AG04450 (cell line): ENCODE data around the gene SLC25A23. TPM values are rescaled to one million over a fixed set of nuclear protein-coding genes. Genes with fewer than 3 reads are reported as not detected.
"Not testable (repeated sequence)": the region's sequence is repeated elsewhere in the genome, so short reads cannot be mapped to it uniquely, and the experiment has no call there.

Experiments
- CTCF ChIA-PET: fragments of 300-600, 350-600 bp; formaldehyde crosslinking; extraction: SDS; loops from one replicate; lab custom pipeline; 2022; ENCODE audit warnings: antibody characterized with exemption, inconsistent platforms; lab: Charles Lee
- POLR2A ChIA-PET: fragments of 350-600 bp; formaldehyde crosslinking; extraction: SDS; loops from one replicate; lab custom pipeline; 2021; ENCODE audit warnings: antibody characterized with exemption, inconsistent platforms; lab: Yijun Ruan, JAX
- DNase-seq: peaks from one replicate; pipeline ENCODE4 v3.0.0-alpha.2; 2011; ENCODE audit warnings: low read depth, low spot score
- H3K27ac ChIP-seq: one replicate; pipeline ENCODE4 v1.5.1; 2012; ENCODE audit warnings: low read depth, low read length, control low read depth
- H3K27me3 ChIP-seq: one replicate; pipeline ENCODE4 v1.6.0; 2012; ENCODE audit warnings: low read length; ENCODE audit not compliant: control insufficient read depth, insufficient read depth
- H3K4me3 ChIP-seq: 2 replicates; pipeline ENCODE4 v1.5.1; 2011; ENCODE audit warnings: mild to moderate bottlenecking, low read depth, low read length, control low read depth
- H3K9me3 ChIP-seq: 2 replicates; pipeline ENCODE4 v1.5.1; 2012; ENCODE audit warnings: low read length; ENCODE audit not compliant: control insufficient read depth, insufficient read depth
- polyA plus RNA-seq: library from polyadenylated mRNA; depleted of rRNA; stranded (reverse); fragments of >200 nt; gene quantifications from 2 replicates; pipeline ENCODE4 v1.2.3, GENCODE V29; 2011
- TF ChIP-seq, protein P1 (sequence below): IDR thresholded peaks from 2 replicates; pipeline ENCODE4 v1.5.1; 2011; ENCODE audit warnings: low read depth, low read length, control low read depth, inconsistent platforms

SLC25A23 gene
- polyA plus RNA-seq, 1 experiment, result 8.0 TPM

DNA sequence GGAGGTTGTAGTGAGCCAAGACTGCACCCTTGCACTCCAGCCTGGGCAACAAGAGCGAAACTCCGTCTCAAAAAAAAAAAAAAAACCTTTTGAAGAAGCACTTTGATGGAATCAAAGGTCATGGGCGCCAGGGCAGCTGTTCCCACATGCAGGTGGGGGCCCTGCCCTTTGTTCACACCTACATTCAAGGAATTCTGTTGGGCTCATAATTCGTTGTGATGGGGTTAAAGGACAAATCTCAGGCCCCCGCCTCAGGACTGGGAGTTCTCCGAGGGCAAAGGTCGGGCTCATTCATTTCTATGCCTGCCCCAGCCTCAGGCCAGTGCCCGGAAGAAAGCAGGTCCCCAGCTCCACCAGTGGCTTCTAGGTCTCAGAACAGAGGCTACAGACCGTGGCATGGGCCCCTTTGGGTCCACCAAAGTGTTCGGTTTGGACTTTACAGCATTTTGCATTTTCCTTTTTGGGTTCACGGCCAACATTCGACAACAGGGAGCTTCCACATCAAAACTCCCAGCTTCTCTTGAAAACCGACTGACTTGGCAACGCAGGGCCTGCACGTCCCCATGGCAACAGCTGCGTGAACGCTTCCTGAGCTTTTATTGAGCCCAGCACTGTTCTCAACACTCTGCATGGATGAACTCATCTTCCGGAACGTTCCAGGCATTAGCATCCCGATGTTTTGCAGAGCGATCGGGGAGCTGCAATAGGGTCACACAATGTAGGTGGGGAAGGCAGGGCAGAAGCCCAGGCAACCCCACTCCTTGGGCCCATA lies 56.6 kb downstream of the SLC25A23 start:
- H3K27ac ChIP-seq, result no peak overlapping the region
- DNase-seq, result peak; percentile 45
- H3K27me3 ChIP-seq, result no peaks in the 10 kb centered on the region
- POLR2A ChIA-PET, result interaction anchor here (0.6 to 1.1 kb wide), 4 partner anchors 15 to 261 kb away, joined by 3 to 6 read pairs (median 5); partner anchors contain the start of gene KHSRP
- CTCF ChIA-PET, result no interaction called here
- TF ChIP-seq, protein P1, sequence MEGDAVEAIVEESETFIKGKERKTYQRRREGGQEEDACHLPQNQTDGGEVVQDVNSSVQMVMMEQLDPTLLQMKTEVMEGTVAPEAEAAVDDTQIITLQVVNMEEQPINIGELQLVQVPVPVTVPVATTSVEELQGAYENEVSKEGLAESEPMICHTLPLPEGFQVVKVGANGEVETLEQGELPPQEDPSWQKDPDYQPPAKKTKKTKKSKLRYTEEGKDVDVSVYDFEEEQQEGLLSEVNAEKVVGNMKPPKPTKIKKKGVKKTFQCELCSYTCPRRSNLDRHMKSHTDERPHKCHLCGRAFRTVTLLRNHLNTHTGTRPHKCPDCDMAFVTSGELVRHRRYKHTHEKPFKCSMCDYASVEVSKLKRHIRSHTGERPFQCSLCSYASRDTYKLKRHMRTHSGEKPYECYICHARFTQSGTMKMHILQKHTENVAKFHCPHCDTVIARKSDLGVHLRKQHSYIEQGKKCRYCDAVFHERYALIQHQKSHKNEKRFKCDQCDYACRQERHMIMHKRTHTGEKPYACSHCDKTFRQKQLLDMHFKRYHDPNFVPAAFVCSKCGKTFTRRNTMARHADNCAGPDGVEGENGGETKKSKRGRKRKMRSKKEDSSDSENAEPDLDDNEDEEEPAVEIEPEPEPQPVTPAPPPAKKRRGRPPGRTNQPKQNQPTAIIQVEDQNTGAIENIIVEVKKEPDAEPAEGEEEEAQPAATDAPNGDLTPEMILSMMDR, result no peak
- H3K4me3 ChIP-seq, result no peak overlapping the region
- H3K9me3 ChIP-seq, result no peaks in the 10 kb centered on the region

DNA sequence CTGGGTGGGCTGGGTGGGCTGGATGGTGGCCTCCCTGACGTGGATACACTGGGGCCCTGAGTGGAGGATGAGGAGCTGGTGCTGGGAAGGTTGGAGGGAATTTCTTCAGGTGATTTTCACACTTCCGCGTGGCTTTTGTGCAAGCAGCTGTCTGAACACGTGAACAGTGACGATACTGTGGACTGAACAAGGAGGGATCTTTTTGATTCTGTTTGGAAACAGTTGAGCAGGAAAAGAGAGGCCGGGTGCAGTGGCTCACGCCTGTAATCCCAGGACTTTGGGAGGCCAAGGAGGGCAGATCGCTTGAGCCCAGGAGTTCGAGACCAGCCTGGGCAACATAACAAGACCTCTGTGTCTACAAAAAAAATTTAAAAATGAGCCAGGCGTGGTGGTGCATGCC lies 57.5 kb downstream of the SLC25A23 start:
- DNase-seq, result no peak
- TF ChIP-seq, protein P1, result no peak
- Histone ChIP-seq H3K27me3 (no peaks in the 10 kb centered on the region), H3K27ac (no peak overlapping the region), H3K4me3 (no peak overlapping the region), H3K9me3 (no peaks in the 10 kb centered on the region)
- POLR2A ChIA-PET, result no interaction called here
- CTCF ChIA-PET, result no interaction called here

DNA sequence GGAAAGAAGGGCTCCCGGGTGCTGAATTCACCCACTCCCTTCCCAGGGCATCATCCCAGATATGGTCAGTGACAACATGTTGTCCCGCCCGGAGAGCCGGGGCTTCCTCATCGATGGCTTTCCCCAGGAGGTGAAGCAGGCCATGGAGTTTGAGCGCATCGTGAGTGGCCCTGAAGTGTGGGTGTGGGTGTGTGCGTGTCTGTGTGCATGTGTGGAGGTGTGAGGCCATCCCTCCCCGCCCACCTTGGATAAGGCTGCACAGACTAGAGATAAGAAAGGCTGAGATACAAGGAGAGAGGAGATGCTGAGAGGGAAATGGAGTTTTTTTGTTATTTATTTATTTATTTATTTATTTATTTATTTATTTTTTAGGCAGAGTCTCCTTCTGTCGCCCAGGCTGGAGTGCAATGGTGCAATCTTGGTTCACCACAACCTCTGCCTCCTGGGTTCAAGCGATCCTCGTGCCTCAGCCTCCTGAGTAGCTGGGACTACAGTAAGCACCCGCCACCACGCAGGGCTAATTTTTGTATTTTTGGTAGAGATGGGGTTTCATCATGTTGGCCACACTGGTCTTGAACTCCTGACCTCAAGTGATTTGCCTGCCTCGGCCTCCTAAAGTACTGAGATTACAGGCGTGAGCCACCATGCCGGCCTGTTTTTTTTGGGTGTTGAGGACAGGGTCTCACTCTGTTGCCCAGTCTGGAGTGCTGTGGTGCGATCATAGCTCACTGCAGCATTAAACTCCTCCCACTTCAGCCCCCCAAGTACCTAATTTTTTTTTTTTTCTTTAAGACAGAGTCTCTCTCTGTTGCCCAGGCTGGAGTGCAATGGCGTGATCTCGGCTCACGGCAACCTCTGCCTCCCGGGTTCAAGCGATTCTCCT lies 59.3 kb downstream of the SLC25A23 start:
- H3K27ac ChIP-seq, CTCF ChIA-PET, POLR2A ChIA-PET, DNase-seq, H3K9me3 ChIP-seq, H3K4me3 ChIP-seq, H3K27me3 ChIP-seq: not testable (repeated sequence)

DNA sequence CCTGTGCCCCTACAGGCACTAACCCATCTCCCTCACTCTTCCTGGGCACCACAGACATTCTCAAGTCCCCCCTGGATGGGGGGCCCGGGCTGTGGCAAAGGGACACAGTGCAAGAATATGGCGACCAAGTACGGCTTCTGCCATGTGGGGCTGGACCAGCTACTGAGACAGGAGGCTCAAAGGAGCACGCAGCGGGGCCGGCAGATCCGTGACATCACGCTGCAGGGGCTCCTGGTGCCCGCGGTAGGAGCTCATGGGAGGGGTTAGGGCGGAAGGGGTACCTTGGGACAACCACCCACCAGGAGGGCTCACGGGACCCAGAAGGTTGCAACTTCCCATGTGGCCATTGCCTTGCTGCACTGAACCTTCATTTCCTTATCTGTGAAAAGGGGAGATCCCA lies 63.3 kb downstream of the SLC25A23 start:
- POLR2A ChIA-PET, result no interaction called here
- H3K4me3 ChIP-seq, result no peak overlapping the region
- CTCF ChIA-PET, result no interaction called here
- no peak overlapping the region for H3K27ac ChIP-seq
- peaks cover 3% of the 10 kb centered on the region; the same call in 1 of the 2 replicates for H3K9me3 ChIP-seq
- no peak for DNase-seq
- TF ChIP-seq, protein P1, result no peak
- H3K27me3 ChIP-seq, result no peaks in the 10 kb centered on the region

DNA sequence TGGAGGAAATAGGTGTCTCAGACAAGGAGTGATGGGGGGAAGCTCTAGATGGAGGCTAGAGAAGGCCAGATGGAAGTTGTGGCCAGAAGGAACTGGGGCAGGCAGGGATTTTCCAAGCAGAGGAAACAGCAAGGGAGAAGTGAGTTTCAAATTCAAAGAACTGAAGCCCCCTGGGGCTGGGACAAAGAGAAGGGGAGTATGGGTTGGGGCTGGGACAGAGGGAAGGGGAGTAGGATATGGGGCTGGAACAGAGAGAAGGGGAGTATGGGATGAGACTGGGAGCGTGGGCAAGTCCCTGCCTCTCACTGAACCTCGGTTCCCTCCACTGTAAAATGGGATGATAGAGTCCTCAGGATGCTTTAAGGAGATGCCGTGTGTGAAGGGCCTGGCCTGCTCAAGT lies 64.8 kb downstream of the SLC25A23 start:
- no peak for DNase-seq
- ChIA-PET CTCF (no interaction called here), POLR2A (no interaction called here)
- no peak overlapping the region for H3K4me3 ChIP-seq
- H3K27ac ChIP-seq, result no peak overlapping the region
- H3K27me3 ChIP-seq, result no peaks in the 10 kb centered on the region
- H3K9me3 ChIP-seq, result peaks cover 3% of the 10 kb centered on the region; the same call in 1 of the 2 replicates
- TF ChIP-seq, protein P1, result no peak
